Lower leg skin (tissue), 3 donors: ENCODE measurements around the gene SPOCK1.

Source experiments
- POLR2A ChIP-seq, 2 donors: fragments of 450-650 bp; IDR thresholded peaks; one replicate each; pipeline ENCODE4 v1.6.1; 2016 to 2017; ENCODE audit warnings: antibody characterized with exemption in 2 of 2, mild to moderate bottlenecking in 1 of 2, moderate library complexity in 1 of 2
- TF ChIP-seq, protein P1 (sequence below), 3 donors: fragments of 450-650 bp; IDR thresholded peaks; one replicate each; pipeline ENCODE4 v1.5.1; 2016; ENCODE audit warnings: antibody characterized with exemption in 3 of 3, mild to moderate bottlenecking in 3 of 3, moderate library complexity in 2 of 3

DNA sequence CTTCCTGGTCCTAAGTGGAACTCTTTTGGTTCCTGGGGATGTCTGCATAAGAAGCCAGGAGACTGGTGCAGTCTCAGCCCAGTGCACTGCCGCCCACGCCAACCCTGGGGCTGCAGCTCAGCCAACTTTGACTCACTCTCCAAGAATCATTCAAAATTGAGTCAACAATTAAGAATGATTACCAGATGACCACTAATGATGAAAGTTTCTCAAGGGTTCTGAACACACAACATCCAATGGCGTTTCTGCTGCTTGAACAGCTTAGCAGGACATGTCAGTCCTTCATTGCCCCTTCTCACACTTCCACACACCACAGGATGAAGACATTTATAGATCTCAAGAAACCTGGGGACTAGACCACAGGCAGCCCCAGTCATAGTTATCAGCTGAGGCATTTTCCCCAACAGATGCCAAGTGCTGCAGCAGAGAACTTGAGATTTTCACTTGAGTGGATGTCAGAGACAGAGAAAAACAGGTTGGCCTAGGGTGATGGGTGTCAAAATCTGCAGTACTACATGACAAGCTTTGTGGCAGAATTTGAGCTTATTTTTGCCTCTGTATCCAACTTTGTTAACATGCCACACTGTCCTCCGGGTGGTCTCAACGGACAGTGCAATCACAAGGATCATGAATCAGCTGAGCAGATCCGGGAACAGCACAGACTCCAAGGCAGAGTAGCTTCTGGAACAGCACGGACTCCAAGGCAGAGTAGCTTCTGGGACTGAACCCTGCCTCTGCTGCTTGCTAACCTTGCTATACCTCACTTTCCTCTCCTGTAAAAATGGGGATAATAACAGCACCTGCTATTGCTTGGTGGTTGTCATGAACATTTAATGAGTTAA lies 356.1 kb downstream of the SPOCK1 start:
- TF ChIP-seq, protein P1, sequence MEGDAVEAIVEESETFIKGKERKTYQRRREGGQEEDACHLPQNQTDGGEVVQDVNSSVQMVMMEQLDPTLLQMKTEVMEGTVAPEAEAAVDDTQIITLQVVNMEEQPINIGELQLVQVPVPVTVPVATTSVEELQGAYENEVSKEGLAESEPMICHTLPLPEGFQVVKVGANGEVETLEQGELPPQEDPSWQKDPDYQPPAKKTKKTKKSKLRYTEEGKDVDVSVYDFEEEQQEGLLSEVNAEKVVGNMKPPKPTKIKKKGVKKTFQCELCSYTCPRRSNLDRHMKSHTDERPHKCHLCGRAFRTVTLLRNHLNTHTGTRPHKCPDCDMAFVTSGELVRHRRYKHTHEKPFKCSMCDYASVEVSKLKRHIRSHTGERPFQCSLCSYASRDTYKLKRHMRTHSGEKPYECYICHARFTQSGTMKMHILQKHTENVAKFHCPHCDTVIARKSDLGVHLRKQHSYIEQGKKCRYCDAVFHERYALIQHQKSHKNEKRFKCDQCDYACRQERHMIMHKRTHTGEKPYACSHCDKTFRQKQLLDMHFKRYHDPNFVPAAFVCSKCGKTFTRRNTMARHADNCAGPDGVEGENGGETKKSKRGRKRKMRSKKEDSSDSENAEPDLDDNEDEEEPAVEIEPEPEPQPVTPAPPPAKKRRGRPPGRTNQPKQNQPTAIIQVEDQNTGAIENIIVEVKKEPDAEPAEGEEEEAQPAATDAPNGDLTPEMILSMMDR (IDR thresholded peaks at IDR 0.05): no peak
- no peak for TF ChIP-seq POLR2A (IDR thresholded peaks at IDR 0.05)
